NCI-H1417 (cell line): ENCODE measurements around the gene ZNF816.
"Not testable (repeated sequence)": the region's sequence is repeated elsewhere in the genome, so short reads cannot be mapped to it uniquely, and the experiment has no call there.

ENCODE experiments used
- DNase-seq, 3 experiments: peaks; one replicate each; lab custom pipeline; 2025; lab: John Stamatoyannopoulos, UW

Gene ZNF816

GRCh38 chr19:52959613-52960295 lies 2.9 kb downstream of the ZNF816 start:
- no peak for DNase-seq

DNA sequence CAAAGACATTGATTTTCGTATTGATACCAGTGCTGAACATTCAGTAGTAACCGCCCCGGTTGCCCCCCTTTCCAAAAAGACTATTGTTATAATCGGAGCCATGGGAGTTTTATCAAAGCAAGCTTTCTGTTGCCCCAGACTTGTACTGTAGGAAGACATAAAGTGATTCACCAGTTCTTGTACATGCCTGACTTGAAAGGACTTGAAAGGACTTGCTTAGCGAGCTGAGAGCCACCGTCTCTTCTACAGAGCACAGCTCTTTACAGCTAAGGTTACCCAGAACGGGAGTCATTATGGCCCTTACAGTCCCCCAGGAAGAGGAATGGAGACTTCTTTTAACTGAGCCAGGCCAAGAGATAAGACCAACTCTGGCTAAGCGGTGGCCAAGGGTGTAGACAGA lies 5.1 kb downstream of the ZNF816 start:
- DNase-seq = no peak

- no peak for DNase-seq
Measured at GRCh38 chr19:52956917-52957316, 5.8 kb downstream of the ZNF816 start.

DNA sequence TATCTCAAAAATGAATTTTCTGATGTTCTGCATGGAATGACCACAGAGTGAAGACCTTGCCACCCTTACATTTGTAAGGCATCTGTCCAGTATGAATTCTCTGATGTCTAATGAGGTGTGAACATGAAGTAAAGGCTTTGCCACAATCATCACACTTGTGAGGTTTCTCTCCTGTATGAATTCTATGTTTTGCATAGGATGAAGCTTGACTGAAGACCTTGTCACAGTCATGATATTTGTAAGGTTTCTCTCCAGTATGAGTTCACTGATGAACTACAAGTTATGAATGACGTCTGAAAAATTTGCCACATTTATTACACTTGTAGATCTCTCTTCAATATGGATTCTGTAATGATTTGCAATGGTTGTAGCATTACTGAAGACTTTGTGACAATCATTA lies 13.3 kb downstream of the ZNF816 start:
- no peak for DNase-seq

DNA sequence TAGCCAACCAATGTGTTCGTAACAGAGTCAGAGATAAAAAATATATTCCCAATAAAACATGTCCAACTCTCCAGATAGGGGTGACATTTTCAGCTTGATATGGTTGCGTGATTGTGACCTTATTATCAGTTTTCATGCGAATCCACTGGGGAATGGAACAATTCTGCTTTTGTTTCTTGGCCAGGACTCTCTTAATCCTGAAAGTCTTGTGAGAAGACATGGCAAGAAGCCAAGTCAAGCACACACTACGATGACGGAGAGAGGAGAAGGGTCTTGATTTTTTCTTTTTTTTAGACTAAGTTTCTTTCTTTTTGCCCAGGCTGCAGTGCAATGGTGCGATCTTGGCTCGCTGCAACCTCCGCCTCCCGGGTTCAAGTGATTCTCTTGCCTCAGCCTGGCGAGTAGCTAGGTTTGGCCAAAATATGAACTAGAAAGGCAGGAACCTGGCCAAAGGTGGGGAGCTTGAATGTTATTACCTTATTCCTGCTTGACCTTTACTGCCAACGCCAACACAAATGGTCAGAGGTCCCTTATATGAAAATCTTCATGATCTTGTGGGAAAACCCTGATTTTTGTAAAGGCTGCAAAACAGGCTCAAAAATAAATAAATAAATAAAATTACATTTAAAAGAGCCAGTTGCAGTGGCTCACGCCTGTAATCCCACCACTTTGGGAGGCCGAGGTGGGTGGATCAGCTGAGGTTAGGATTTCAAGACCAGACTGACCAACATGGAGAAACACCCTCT lies 14.5 kb downstream of the ZNF816 start:
- no peak for DNase-seq

- DNase-seq = peak in 1 of 3 experiments; percentile 60
Measured at GRCh38 chr19:52946322-52947310, 16.1 kb downstream of the ZNF816 start.

DNA sequence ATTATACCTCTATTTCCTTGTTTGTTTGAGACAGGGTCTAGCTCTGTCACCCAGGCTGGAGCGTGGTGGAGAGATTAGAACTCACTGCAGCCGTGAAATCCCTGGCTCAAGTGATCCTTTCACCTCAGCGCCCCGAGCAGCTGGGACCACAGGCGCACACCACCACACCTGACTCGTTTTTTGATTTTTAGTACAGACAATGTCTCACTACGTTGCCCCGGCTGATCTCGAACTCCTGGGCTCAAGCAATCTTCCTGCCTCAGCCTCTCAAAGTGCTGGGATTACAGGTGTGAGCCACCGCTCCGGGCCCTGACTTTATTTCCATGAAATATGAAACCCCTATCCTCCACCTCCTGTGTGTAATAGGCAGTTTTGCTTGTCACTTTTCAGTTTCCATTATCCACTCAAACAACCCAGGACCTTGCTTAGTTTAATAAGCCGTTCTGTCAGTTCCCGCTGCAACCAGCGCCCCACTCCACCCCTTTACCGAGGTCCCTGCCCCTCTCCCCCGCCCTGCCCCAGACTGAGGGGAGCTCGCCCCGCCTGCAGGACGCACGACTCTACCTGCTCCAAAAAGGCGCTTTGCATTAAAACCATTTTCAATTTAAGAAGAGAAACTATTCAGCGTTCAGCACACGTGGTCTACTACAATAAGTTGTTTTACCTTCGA lies 16.9 kb downstream of the ZNF816 start:
- DNase-seq = no peak

DNA sequence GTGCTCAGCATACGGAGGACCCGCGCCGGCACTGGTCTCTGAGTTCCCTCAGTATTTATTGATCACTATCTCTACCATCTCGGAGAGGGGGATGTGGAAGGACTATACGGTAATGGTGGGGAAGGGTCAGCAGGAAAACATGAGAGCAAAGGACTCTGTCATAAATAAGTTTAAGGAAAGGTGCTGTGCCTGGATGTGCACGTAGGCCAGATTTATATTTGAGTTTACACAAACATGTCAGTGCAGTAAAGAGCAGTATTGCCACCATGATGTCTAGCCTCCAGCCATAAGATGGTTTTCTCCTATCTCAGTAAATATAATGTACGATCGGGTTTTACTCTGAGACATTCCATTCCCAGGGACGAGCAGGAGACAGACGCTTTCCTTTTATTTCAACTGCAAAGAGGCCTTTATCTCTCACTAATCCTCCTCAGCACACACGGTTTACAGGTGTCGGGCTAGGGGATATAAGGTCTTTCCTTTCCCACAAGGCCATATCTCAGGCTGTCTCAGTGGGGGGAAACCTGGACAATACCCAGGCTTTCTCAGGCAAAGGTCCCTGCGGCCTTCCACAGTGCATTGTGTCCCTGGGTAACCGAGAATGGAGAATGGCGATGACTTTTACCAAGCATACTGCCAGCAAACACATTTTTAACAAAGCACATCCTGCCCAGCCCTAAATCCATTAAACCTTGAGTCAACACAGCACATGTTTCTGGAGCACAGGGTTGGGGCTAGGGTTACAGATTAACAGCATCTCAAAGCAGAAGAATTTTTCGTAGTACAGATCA lies 17.8 kb downstream of the ZNF816 start:
- DNase-seq = not testable (repeated sequence)

DNA sequence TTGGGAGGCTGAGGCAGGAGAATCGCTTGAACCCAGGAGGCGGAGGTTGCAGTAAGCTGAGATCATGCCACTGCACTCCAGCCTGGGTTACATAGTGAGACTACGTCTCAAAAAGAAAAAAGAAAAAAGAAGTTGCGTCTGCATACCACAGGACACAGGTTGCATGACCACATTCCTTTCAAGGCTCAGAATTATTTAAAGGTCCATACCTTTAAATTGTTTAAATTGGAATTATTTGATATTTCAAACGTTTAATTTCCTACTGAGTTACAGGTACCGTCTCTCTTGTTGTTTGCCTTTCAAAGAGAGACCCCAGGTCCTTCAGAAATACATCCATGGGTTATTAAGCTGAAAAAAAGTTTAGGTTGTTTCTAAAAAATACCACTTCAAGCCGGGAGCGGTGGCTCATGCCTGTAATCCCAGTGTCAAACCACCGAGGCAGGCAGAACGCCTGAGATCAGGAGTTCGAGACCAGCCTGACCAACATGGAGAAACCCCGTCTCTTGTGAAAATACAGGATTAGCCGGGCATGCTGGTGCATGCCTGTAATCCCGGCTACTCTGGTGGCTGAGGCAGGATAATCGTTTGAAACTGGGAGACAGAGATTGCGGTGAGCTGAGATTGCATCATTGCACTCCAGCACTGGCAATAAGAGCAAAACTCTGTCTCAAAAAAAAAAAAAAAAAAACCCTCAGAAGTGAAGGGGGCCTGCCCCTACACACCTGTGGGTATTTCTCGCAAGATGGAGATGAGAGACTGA lies 18.6 kb downstream of the ZNF816 start:
- no peak for DNase-seq

GRCh38 chr19:52943134-52943883 lies 19.4 kb downstream of the ZNF816 start:
- DNase-seq = no peak

- DNase-seq = peak; percentile 75 to 90 (median 83)
Measured at GRCh38 chr19:52942386-52943133, 20.1 kb downstream of the ZNF816 start.

- DNase-seq = peak in 2 of 3 experiments; percentile 46 to 62
Measured at GRCh38 chr19:52941941-52942385, 20.7 kb downstream of the ZNF816 start.

DNA sequence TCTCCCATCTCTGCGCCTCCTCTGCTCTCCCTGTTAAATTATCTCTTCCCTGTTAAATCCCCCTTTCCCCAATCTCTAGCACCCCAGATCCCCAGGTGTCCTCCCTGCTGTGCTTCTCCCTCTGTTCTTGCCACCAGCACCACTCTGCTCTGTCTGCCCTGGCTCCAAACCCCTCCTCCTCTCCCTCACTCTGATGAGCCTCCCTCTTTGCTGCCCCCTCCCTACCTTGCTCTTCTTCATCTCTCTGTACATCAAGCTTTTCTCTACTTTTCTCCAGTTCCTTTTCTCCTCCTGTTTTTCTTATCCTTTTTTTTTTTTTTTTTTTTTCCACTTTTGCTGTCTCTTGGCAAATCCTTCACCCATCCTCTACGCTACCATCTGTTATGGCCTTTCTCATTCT lies 21.2 kb downstream of the ZNF816 start:
- not testable (repeated sequence) for DNase-seq

DNA sequence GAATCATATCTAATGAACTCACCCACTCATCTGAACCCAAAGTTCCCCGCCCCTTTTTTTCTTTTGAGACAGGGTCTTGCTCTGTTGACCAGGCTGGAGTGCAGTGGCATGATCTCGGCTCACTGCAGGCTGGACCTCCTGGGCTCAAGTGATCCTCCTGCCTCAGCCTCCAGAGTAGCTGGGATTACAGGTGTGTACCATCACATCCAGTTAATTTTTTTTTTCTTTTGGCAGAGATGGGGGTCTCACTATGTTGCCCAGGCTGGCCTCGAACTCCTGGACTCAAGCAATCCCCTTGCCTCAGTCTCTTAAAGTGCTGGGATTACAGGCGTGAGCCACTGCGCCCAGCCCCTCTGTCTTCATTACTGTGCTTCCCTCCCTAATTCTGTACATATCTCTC lies 21.8 kb downstream of the ZNF816 start:
- DNase-seq = not testable (repeated sequence)

GRCh38 chr19:52938761-52939160 lies 23.9 kb downstream of the ZNF816 start:
- no peak for DNase-seq

GRCh38 chr19:52936954-52937325 lies 25.7 kb downstream of the ZNF816 start:
- DNase-seq = no peak

DNA sequence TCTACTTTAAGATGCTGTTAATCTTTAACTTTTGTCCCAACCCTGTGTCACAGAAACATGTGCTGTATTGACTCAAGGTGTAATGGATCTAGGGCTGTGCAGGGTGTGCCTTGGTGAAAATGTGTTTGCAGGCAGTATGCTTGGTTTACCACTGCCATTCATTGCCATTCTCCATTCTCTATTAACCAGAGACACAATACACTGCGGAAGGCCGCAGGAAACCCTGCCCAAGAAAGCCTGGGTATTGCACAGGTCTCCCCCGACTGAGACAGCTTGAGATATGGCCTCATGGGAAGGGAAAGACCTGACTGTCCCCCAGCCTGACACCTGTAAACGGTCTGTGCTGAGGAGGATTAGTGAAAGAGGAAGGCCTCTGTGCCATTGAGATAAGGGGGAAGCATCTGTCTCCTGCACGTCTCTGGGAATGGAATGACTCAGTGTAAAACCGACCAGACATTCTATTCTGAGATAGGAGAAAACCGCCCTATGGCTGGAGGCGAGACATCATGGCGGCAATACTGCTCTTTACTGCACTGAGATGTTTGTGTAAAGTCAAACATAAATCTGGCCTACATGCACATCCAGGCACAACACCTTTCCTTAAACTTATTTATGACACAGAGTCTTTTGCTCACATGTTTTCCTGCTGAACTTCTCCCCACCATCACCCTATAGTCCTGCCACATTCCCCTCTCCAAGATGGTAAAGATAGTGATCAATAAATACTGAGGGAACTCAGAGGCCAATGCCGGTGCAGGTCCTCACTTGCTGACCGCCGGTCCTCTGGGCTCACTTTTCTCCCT lies 26.3 kb downstream of the ZNF816 start:
- no peak for DNase-seq

- DNase-seq = no peak
Measured at GRCh38 chr19:52935434-52935833, 27.2 kb downstream of the ZNF816 start.
